Right lung (tissue), 5 donors: ENCODE results near the gene EHBP1L1. TPM values are rescaled to one million over a fixed set of nuclear protein-coding genes. Genes with fewer than 3 reads are reported as not detected.

ENCODE experiments used
- DNase-seq, 2 donors: peaks; one replicate each; pipeline ENCODE4 v3.0.0-alpha.2; 2013
- polyA plus RNA-seq, 5 donors: library from polyadenylated mRNA; unstranded; fragments of 120-200 nt; gene quantifications; one replicate each; pipeline versions ENCODE4 v1.2.1 to v1.2.3, GENCODE V29; 2013; ENCODE audit warnings: inconsistent platforms in 1 of 5, low replicate concordance in 1 of 5; ENCODE audit not compliant: insufficient read length in 5 of 5, insufficient read depth in 1 of 5

EHBP1L1 gene
- polyA plus RNA-seq, 5 donors, result 25.0 to 47.6 (median 36.5) TPM

- no peak for DNase-seq
These were observed 16.3 kb downstream of the EHBP1L1 start for GRCh38 chr11:65591939-65592857.

DNA sequence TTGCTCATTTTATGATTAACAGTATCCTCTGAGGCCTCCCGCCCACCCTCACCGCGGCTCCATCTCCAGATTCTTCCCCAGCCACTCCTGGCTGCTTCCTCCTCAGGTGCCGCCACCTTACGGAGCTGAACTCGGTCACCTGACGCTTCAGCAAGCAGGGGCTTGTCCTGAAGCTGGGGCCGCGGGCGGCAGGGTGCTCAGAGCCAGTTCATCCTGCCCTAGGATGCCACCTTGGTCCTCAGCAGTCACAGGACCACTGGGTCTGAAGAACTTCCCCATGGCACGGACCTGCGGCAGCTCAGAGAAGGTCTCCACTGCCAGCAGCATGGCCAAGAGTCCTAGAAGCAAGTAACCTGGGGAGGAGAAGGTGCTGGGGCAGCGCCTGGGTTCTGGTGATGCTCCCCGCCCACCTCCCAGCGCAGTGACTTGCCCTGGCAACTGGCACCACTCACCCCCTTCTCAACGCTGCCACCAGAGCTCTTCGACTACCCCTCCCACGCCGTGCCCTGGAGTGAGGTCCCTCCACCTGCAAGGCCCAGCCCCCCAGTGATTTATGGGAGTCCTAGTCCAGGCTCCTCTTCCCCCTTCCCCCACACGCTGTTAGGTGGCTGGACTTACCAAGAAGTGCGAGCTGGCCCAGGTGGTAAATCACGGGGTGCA, 17.1 kb downstream of the EHBP1L1 start:
- DNase-seq, result no peak

GRCh38 chr11:65593518-65594414, 17.9 kb downstream of the EHBP1L1 start:
- DNase-seq, result no peak

GRCh38 chr11:65595131-65595530, 19.3 kb downstream of the EHBP1L1 start:
- no peak for DNase-seq

- no peak for DNase-seq
These were observed 19.9 kb downstream of the EHBP1L1 start, which contains the start of gene KCNK7 for GRCh38 chr11:65595543-65596281. TSS of gene KCNK7 (minus strand) at chr11:65595800. CDS start at chr11:65595772, 28 bp downstream.

DNA sequence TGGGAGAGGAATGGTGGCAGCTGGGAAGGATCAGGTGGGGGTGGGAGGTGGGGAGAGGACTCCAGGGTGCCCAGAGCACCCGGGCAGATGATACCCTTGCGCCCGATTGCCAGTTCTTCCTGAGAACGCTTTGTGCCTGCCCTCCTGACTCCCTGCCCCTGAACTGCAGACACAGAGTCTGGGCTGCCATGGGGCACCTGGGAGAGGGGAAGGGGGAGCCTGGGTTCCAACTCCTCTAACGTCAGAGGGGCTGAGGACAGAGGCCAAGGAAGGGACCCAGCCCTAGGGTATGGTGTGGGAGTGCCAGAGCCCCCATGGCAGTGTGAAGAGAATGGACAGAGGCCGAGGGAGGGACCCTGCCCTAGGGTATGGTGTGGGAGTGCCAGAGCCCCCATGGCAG, 20.7 kb downstream of the EHBP1L1 start:
- DNase-seq, result no peak

GRCh38 chr11:65598258-65598699, 22.4 kb downstream of the EHBP1L1 start:
- DNase-seq, result no peak

DNA sequence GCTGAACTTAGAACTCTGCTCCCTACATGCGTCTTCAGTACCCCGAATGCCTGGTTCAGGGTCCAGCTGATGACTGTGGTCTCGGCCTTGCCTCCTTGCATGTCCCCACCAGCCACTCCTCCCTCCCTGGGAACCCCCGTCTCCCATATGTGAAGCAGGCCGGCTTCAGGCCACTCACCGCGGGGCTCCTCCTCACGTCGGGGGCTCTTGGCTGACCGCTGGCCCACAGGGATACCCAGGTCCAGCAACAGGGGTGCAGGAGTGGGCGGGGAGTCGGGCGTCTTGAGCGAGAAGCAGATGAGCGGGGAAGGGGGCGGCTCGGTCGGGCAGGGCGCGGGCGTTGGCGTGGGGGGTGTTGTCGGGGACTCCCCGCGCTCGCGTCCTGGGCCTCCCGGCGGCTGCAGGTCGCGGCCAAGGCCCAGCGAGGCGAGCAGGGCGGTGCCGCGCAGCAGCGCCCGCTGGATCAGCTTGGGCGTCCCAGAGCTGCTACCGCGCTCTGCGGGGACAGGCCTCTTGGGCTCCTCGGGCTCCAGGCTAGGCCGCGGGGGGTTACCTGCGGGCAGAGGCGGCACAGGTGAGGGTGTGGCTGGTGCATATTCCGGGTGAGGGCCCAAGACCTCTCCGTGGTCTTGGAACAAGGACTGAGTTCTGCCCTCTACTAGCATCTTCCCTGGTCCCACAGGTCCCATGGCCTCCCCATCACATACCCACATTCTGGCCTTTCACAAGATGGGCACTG, 23.5 kb downstream of the EHBP1L1 start:
- DNase-seq, result no peak

DNA sequence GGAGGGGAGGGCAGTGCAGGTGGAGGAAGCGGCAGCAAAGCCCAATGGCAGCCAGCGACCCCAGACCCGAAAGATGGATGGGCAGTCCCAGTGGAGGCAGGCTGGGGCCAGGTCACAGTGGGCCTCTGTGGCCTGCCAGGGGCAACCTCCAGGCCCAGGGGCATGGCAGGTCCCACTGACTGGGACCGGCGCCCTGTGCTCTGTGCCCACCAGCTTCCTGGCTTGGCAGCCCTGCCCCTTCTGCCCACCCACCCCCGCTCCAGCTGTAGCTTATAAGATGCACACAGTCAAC, 24.0 kb downstream of the EHBP1L1 start:
- no peak for DNase-seq

GRCh38 chr11:65604258-65604657, 28.4 kb downstream of the EHBP1L1 start:
- no peak for DNase-seq

GRCh38 chr11:65606876-65607613, 31.2 kb downstream of the EHBP1L1 start:
- DNase-seq, result peak; percentile 86

DNA sequence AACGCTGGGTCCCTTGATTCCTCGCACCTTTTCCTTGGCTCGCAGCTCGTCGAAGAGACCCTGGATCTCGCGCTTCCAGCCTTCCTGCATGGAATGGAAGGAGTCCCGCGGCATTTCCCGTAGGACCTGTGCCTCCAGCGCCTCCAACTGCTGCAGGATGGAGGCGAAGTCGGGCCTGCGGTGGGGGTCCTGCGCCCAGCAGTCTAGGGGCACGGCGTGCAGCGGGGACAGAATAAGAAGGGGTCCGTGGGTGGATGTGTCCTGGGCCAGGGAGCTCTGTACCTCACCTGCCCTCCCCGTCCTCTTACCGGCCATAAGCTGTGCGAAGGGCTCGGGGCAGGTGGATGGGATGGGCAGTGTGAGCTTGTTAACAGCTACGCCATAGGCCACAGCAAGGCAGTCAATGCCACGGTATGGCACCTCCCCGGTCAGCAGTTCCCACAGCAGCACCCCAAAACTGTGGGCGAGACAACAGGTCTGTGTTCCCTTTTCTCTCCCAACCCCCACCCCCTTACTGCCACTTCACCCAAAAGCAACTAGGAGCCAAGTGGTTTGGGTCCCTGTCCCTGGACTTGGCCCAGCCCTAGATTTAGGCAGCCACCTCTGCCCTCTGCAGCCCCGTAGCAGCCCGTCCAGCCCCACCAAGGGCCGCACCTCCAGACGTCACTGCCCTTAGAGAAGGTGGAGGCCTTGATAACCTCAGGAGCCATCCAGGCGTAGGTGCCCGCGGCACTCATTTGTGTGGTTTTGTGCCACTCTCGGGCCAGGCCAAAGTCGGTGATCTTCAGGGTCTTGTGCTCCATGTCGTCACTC, 32.0 kb downstream of the EHBP1L1 start:
- no peak for DNase-seq

GRCh38 chr11:65609229-65609628, 33.4 kb downstream of the EHBP1L1 start:
- DNase-seq, result no peak

DNA sequence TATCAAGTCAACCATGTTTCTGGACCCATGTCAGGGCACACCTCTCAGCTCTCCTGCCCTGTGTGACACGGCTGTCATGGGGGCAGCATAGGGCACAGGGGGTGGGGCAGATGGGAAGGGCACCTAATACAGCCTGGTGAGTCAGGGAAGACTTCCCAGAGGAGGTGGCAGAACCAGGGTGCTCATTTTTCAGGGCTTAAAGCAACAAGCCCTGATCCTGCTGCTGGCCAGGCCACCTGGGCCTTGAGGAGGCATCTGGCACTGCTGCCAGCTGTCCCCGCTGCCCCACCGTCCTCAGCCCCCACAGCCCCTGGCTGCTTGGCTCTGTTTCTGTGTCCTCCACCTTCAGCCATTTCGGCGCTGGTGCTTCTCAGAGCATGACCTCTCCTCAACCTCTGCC, 33.8 kb downstream of the EHBP1L1 start:
- DNase-seq, result no peak

DNA sequence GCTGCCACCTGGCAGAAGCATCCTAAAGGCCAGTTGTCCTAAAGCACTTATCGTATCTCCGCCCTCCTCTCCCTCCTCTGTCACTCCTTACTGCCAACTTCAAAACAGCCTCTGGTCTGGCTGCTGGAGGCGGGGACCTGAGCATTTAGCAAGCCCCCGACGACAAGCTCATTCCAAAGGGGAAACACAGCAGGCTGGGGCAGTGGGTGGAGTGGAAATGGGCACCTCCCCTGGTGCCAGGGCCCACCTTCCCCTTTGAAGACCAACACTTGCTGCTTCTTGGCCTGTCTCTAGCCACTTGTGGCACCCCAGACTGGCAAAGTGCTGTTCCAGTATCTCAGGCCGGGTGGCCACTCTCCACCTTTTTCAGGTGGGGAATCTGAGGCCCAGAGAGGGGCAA, 34.6 kb downstream of the EHBP1L1 start:
- no peak for DNase-seq

DNA sequence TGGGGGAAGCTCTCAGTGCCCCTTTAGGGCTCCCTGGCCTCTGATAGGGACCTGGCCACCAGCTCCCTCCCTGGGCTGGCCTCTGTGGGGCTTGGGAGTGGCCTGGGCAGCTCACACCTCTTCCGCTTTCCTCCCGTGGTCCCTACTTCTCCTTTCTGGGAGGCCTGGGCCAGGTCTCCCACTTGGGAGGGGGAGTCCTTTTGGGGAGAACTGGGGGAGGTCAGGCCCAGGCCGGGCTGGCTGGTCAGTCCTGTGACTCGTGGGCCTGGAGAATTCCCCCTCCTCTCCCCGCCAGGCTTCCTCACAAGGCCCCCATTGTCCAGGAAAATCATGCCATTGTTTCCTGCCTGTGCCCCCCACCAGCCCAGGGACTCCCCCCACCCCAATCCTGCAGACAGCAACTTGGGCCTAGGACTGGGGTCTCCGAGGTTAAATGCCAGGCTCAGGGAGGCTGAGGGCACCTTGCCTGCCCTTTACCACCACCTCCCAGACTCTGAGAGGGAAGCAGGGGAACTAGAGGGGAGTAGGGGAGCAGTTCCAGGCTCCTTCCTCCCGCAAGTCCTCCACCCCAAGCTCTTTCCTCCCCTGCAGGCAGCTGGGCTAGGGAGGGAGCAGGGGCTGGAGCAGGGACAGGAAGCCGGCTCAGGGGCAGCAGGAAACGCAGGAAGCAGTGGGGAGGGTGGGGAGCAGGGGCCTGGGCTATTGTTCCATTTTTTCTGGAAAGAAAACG, 35.3 kb downstream of the EHBP1L1 start:
- DNase-seq, result no peak

GRCh38 chr11:65611758-65612603, 36.1 kb downstream of the EHBP1L1 start:
- no peak for DNase-seq
